AG09319 (cell line): ENCODE measurements around the gene SLC4A1AP.

Experiments used
- DNase-seq: peaks from one replicate; pipeline ENCODE4 v3.0.0-alpha.2; 2010; ENCODE audit warnings: low read depth; ENCODE audit errors: extremely low read depth
- CTCF ChIP-seq: IDR thresholded peaks from 2 replicates; pipeline ENCODE4 v1.5.1; 2011; ENCODE audit warnings: low read depth, mild to moderate bottlenecking, inconsistent platforms, low read length, moderate library complexity

Gene SLC4A1AP

GRCh38 chr2:27710640-27711430 is 47.1 kb downstream of the SLC4A1AP start:
- DNase-seq: no peak
- no peak for TF ChIP-seq CTCF

- no peak for TF ChIP-seq CTCF
- no peak for DNase-seq
These were observed 48.1 kb downstream of the SLC4A1AP start for GRCh38 chr2:27711804-27712203.

- no peak for TF ChIP-seq CTCF
- DNase-seq: no peak
These were observed 48.8 kb downstream of the SLC4A1AP start for GRCh38 chr2:27712522-27712921.

- no peak for DNase-seq
- no peak for TF ChIP-seq CTCF
These were observed 49.5 kb downstream of the SLC4A1AP start for GRCh38 chr2:27713201-27713600.

GRCh38 chr2:27714053-27714452 is 50.4 kb downstream of the SLC4A1AP start:
- DNase-seq: no peak
- TF ChIP-seq CTCF: no peak

- no peak for TF ChIP-seq CTCF
- DNase-seq: no peak
These were observed 51.2 kb downstream of the SLC4A1AP start for GRCh38 chr2:27714851-27715291.

GRCh38 chr2:27715318-27716210 is 51.9 kb downstream of the SLC4A1AP start:
- no peak for DNase-seq

More at GRCh38 chr2:27715318-27716210, 51.9 kb downstream of the SLC4A1AP start:
- no peak for TF ChIP-seq CTCF
